Measurements from ENCODE around the gene SLC9A1.
A peak's percentile ranks its signal among the peaks of the same experiment; 100 is the strongest.

Gene SLC9A1

DNA sequence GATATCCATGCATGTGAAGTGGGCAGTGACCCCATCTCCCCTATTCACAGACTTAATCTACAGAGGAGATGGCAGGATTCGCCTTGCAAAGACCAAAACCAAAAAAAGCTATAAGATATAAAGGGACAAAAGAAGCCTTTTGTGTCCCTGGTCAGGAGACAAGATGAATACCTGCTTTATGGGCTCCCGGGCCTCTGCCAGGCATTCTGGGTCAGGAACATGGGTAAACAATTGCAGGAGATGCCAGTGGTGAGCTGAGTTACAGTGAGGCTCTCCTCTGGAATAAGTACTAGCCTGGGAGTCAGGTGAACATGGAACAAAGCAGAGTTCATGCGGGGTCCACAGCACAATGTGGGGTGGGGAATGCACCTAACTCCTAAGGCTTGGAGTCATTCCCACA, 4.7 kb downstream of the SLC9A1 start:
- DNase-seq = no peak

DNA sequence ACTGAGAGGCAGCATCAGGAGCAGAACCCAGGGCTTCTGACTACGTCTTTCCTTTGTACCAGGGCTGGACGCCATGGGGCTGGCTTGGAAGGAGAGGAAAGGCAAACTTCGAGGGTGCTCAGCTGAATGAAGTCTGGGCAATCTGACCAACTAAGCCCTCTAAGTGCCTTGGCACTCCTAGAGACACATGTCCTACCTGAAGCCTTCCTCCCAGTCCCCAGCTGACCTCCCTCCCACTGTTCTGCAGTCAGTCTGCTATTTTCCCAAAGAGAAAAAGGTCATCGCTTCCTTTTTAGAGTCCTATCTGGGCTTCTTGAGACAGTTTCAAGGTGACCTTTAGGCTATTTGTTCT, 5.2 kb downstream of the SLC9A1 start:
- no peak for DNase-seq

DNA sequence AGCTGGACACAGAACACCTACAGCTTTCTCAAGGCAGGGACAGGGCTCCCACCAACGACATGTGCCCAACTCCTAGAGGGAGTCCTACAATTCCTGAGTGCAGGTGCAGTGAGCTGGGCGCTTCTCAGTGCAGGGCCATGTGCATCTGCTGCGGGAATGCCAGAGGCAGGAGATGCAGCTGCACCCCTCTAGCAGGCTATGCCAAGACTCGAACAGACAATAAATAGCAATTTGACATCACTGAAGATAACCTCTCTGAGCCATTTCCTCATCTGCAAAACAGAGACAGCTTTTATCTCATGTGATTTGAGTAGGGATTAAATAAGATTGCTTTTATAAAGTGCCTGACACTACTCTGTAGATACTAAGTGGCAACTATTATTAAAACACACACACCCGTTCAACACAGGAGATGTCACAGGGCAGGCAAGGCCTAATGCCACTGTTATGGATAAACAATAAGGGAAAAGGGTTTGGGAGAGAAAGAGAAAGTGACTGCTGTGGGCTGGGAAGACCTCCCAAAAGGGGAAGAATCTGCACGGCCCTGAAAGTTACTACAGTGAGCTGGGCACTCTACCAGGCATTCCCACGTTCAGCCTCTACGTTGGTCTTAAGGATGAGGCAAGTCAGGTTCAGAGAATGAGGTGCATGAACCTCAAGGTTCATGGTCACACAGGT, 5.7 kb downstream of the SLC9A1 start:
- no peak for DNase-seq

DNA sequence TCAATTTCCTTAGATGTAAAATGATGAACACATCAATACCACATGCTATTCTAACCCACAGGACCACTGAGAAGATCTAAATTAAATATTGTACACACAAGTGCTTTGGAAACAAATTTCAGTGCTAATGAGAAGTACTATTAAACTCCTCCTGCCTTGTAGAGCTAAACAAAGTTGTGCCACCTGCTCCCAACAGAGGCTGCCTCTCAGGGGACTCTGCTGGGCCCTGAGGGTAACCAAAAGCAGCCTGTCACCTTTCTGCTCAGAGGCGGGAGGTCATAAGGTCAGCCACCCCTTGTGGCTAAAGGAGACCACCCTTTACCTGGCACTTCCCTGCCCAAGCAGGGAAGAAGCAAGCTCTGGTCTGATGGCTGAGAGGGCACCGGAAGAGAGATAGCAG, 6.3 kb downstream of the SLC9A1 start:
- DNase-seq = no peak

DNA sequence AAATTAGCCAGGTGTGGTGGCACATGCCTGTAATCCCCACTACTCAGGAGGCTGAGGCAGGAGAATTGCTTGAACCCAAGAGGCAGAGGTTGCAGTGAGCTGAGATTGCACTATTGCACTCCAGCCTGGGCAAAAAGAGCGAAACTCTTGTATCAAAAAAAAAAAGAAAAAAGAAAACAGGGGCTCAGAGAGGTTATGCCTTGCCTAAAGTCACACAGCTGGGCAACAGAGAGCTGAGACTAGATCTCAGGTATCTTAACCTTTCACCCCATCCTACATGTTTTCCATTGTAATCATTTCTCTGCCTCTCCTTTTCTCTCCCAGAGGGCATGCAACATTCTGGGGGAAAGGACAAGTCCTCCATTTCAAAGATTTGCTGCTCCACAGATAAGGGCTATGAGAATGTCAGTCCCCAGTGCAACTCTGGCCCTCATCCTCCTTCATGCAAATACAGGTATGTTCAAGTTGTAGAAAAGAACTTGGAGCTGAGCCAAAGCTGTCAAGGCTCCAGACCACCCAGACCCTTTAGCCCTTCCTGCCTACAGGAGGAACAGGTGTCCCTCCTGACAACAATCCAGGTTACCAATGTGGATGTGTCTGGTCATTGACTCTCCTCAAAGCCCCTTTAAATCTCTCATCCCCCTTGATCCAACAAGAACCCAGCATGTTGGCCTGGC, 6.9 kb downstream of the SLC9A1 start:
- no peak for DNase-seq

DNA sequence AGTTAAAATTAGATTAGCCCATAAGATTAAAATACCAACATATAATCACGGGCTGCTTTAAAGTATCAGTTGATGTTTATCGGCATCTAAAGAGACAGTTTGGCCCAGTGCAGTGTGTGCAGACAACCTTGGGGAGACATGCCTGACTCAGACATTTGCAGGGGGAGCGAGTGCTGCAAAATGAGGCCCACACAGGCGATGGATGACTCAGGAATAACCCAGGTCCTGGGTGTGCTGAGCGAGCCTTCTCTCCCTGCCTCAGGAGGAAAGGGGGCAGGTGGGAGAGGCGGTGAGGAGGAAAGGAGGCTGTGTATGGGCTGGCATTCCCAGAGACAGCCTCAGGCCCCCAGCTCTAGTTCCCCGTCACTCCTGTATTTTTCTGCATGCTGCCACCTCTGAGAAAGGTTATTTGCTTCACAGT, 9.0 kb downstream of the SLC9A1 start:
- no peak for DNase-seq

DNA sequence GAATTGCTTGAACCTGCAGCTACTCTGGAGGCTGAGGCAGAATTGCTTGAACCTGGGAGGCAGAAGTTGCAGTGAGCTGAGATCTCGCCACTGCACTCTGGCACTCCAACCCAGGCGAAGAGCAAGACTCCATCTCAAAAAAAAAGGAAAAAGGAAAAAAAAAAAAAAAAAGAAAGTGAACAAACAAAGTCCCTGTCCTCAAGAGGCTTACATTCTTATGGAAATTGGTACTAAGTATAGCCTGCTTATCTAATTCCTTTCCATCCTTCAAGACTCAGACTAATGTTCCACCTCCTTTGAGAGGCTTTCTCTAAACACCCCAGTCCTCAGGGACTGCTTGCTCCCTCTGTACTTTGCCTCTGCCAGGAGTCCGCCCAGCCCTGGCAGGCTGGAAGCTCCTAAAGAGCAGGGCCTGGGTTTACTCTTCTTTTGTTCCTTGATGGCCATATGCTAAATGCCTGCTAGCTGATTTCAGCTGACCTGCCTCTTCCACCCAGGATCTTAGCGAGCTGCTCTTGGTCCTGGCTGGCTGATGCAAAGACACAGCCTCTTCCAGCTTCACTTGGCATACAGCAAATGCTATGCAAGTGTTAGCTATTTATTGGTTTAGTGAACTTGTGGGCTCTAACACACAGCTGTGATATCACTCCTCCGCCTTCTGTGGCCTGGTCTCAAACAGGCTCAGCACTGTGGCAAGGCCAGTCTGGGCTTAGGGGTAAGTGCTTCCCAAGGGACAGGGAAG, 9.8 kb downstream of the SLC9A1 start:
- DNase-seq = no peak

DNA sequence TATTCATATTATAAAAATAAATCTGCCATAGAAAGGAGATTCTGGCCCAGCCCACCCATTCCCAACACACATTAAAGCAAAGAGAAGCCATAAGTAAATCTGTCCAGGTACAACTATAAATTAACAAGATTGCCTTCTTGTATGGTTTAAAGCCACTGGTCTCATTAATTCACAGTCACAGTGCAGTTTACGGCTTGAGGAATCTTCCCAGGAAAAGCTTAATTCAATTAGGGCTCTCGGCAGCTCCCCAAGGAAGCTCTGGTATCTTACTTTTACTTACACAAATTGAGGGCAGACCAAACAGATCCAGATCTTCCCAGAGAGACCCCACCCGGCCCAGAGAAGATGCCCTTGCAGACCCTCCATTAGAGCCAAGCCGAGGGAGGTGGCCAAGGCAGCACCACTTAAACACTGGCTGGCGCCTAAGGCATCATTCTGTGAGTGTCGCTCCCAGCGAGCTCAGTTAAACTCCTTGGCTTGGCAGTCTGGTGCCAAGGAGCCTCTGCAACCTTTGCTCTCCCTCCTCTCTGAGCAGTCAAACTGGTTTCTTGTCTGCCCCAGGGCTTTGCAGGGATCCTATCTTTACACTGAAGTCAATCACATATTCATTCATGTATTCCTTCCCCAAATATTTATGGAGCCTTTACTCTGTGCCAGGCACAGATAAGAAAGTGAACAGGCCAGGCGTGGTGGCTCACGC, 10.7 kb downstream of the SLC9A1 start:
- no peak for DNase-seq

DNA sequence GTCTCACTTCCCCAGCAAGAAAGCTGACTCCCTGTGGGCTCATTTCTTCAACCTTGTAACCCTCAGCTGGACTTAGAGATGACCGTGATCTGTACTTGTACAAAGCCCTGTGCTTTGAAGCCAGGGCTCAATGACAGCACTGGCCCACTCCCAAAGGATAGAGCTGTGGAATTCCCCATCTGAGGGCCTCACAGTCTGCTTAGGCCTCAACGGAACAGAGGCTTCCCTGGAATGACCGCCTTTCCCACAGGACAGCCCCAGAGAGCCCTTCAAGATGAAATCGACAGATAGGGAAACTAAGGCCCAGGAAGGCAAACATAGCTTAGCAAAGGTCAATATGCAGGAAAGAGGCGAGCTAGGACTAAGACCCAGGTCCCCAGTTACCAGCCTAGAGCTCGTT, 11.5 kb downstream of the SLC9A1 start:
- no peak for DNase-seq

DNA sequence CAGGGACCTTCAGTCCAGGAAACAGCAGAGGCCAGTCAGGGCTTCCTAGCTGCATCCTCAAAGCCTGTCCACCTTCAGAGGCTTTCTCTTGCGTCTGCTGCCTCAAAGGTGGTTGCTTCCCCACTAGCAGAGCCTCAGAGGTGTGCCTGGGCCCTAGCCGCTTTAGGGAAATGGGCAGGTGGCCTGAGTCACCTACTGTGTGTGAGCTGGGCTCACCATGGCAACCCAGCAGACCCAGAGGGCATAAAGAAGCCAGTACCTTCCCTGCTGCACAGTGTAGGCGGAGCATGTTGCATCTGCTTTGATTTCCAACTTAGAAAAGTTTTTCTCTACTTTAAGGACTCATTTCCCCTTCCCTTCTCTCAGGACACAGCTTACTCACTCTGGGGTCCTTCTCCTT, 12.5 kb downstream of the SLC9A1 start:
- peak; percentile 45 for DNase-seq

DNA sequence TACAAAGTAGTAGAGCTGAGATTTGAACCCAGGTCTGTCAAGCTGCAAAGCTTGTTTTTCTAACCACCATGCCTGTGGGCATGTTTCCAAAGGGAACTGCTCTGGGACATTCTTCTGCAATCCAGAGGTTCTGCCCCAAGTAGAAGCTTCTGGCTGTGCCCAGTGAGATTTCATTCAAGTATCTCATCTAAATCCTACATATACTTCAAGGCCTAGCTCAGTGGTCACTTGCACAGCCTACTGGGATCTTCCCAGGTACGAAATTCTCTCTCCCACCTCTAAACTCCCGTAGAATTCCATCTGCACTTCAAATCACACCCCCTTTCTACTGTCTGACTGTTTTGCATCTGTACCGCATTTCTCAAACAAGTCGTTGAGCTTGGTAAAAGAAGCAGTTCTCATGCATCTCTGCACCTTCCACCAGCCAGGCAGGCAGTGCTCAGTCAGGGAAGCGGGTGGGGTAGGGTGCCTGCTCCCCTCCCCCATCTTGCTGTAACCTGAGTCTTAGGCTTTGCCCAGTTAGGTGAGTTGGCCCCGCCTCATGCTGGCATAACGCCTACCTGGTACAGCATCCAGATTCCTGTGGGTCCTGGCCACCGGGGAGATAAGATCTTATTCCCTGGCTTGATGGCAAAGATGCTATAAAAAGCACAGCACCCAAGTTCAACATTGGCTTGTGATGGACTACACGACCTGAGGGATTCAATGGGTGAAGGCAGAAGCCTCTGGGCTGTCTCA, 13.5 kb downstream of the SLC9A1 start:
- DNase-seq = no peak

DNA sequence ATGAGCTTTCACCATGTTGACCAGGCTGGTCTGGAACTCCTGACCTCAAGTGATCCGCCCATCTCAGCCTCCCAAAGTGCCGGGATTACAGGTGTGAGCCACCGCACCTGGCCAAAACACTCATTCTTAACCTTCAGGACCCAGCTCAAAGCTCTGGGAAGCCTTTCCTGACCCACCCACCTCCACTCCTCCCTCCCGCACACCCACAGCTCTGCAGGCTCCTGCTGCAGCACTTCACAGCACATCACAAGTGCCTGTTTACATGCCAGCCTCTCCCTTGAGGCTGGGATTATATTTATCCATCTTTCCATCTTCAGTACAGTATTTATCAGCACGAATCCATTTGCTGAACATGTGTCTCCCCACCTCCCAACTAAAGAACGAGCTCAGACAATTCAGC, 14.9 kb downstream of the SLC9A1 start:
- no peak for DNase-seq

DNA sequence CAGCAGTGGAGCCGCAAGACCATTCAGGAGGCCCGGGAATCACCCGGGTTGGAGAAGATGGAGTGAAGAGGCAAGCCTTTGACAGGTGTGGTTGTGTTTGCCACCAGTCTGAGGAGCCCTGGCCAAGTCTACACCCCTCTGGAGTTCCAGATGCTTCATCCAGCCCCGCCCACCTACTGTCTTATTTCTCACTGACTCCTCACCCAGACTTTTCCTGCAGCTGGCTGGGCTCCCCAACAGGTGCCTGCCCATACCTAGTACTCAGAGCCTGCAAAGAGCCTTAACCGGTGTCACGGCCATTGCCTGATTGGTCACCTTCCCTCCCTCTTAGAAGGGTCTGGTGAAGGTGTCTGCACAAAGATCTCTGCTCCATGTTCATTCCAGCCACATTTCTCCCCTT, 16.0 kb downstream of the SLC9A1 start:
- no peak for DNase-seq

DNA sequence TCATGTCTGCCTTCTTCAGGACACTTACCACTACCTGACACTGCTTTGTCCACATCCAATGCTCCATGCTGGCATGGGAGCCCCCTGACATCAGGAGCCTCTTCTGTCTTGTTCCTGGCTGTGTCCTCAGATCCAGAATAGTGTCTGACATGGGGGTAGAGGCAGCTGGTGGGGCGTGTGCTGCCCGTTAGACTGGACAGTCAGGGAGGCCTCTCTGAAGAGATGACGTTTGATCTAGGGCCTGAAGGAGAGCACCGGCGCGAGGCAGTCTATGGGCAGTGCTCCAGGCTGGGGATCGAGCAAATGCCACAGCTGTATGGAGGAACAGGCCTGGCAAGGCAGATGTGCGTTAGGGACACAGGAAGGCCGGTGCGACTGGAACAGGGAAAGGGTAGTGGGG, 16.6 kb downstream of the SLC9A1 start:
- DNase-seq = no peak

DNA sequence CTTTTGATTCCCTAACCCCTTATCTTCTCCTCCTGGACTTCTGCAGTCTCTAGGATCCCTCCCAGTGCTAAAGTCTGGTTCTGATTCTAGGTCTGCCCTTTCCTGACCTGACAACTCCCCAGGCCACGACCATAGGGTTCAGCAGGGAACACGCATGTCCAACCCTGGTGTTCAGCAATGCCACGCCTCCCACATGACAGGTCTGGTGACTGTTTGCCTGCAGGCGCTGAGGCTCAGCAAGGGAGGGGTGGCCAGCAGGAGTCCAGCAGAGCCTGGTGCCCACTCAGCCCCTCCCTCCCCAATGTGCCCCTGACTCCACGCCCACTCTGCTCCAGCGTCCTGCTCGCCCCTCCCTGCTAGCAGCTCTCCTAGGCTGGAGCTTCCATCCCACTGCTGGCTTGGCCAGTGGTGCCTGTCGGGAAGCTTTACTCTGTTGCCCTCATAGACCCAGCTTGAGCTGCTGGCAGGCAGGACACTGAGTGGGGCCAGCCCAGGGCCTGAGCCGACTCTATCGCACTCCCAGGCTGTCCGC, 17.3 kb downstream of the SLC9A1 start:
- DNase-seq = no peak

DNA sequence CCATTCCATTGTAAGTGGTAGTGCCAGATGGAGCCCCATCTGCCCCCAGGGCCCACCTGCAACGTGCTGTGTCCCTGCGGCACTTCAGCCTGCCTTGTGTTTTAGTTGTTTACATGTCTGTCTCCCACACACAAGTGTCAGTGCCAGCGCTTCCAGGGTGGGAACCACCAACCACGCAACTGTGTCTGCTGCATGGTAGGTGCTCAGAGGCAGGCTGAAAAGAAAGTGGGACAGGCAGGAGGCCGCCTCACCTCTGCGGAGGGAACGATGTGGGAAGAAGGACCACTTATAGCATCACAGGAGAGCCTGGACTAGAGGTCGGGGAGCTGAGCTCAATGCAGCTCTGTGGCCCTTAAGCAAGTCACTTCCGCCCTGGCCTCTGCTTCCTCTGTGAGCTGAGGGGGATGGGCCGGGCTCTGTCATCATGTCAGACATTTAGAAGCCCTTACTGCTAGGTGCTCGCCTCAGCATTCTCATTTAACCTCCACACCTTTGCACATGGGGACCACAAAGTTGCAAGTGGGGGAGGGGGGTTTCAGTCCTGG, 17.9 kb downstream of the SLC9A1 start:
- DNase-seq = peak; percentile 81

DNA sequence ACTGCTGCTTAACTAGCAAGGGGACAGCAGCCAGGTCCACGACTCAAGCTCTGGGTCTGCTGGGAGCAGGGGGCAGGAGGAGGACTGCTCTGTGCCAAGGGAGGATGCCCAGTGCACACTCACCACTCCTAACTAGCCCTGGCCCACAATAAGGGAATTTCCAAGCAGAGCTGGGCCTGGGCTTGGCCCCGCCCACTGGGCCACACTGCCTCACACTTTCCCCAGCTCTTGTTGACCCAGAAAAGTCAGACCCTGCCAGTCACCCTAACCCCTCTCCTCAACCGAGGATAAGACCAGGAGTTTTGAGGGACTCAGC, 18.7 kb downstream of the SLC9A1 start:
- no peak for DNase-seq

DNA sequence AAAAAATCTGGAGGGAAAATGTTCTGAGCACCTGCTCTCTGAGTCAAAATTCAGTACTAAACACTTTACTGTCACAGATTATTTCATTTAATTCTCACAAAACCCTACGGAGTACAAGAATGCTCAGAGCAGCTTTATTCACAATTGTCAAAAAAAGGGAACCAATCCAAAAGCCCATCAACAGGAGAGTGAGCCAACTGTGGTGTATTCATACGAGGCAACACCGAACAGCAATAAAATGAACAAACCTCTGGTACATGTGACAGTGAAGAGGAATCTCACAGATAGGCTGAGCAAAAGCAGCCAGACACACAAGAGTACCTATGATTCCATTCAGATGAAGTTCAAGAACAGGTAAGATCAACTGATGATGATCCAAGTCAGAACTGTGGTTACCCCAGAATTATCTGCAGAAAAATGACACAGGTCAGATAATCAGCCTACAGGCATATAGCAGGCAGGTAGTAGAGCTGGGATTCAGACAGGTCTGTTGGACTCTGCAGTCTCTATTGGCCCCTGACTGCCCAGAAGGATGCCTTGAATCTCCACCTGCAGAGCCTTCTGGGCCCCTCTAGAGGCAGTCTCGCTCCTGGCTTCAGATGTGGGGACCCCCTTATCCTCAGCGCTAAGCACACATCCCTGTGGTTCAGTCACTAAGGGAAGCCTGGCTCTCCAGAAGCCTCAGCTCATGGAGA, 19.2 kb downstream of the SLC9A1 start:
- DNase-seq = no peak

DNA sequence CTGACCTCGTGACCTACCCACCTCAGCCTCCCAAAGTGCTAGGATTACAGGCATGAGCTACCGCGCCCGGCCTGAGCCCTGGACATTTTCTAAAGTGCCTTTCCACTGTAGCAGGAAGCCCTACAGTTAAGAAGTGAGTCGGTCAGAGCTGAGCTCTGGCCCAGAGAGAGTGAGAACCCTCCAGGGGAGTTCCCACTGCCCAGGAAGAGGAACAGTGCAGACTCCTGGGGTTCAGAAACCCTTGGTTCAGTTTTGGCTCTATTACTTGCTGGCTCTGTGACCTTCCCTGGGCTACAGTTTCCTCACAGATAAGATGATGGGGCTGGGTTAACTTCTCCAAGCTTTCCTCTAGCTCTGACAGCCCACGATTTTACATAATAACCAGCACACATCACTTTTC, 20.9 kb downstream of the SLC9A1 start:
- no peak for DNase-seq

DNA sequence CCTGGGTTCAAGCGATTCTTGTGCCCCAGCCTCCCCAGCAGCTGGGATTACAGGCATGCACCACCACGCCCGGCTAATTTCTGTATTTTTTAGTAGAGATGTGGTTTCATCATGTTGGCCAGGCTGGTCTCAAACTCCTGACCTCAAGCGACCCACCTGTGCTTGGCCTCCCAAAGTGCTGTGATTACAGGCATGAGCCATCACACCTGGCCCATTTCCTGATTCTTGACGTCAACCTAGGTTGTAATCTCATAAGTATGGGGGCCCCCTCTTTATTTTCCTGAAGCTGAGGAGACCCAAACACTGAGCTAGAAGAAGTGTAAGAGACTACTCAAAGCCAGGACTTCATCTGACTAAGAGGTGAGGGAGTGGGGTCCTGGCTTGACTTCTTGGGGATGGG, 21.8 kb downstream of the SLC9A1 start:
- DNase-seq = no peak

DNA sequence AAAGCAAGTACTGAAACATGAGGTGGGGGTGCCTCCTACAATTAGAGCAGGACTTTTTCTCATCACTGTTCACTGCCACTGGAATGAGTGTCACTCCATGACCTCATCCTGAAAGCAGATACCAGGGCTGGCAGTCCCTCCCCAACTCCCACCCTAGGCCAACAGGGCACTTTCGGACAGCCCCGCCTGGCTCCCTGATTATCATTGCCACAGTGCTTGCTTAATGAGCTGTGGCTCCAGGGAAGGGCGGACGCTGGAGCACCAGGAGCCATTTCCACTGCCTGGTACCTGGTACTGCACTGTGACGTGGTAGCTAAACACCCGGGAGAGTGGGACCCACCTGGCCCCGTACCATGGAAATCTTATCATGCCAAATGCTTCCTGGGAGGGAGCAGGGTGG, 22.3 kb downstream of the SLC9A1 start:
- DNase-seq = no peak

DNA sequence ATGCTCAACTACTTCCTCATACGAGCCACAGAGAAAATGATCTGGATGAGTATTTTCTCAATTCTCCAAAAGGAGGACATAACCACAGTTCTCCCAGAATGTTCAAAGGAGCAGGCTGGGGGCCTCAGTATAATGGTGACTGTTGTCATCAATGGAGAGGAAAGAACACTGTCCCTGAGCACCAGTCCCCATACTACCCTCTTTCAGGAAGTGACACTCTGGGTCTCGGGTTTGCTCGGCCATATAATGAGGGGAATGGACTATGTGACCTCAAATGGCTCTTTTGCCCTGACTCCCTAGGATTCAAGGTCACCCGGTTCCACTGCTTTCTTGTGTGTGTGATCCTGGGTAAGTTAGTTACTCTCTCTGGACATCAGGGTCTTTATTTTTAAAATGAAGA, 22.8 kb downstream of the SLC9A1 start:
- no peak for DNase-seq
